Ectodermal cell (in vitro differentiated cells): ENCODE measurements around the gene CTNNA2.

Experiments
- H3K27ac ChIP-seq: 2 replicates; pipeline ENCODE4 v1.7.0; 2013; ENCODE audit warnings: mild to moderate bottlenecking, low read depth, low read length; ENCODE audit not compliant: insufficient read depth, poor library complexity, severe bottlenecking
- H3K27me3 ChIP-seq: 2 replicates; pipeline ENCODE4 v1.7.0; 2013; ENCODE audit warnings: mild to moderate bottlenecking, low read length; ENCODE audit not compliant: insufficient read depth, control insufficient read depth, poor library complexity, severe bottlenecking
- H3K36me3 ChIP-seq: one replicate; pipeline ENCODE4 v1.7.0; 2013; ENCODE audit warnings: low read length; ENCODE audit not compliant: control insufficient read depth, insufficient read depth
- H3K4me1 ChIP-seq: one replicate; pipeline ENCODE4 v1.7.0; 2013; ENCODE audit warnings: low read length; ENCODE audit not compliant: control insufficient read depth, insufficient read depth
- H3K4me3 ChIP-seq: 2 replicates; pipeline ENCODE4 v1.7.0; 2013; ENCODE audit warnings: low read depth, low read length, control low read depth; ENCODE audit not compliant: insufficient read depth
- H3K9me3 ChIP-seq: 2 replicates; pipeline ENCODE4 v1.7.0; 2013; ENCODE audit warnings: mild to moderate bottlenecking, low read length, moderate library complexity; ENCODE audit not compliant: control insufficient read depth
- WGBS, 2 experiments: methylation state at CpG; one replicate each; pipeline ENCODE4 v1.1.7; 2013; ENCODE audit warnings: missing lambda C conversion rate in 2 of 2; 5-methylcytosine and 5-hydroxymethylcytosine counted together

Gene CTNNA2

GRCh38 chr2:80102026-80102425 is 589.2 kb downstream of the CTNNA2 start:
- Histone ChIP-seq H3K36me3 (no peaks in the 10 kb centered on the region), H3K27ac (no peak overlapping the region), H3K27me3 (no peaks in the 10 kb centered on the region), H3K4me1 (no peaks in the 10 kb centered on the region), H3K9me3 (peaks cover 2% of the 10 kb centered on the region), H3K4me3 (no peak overlapping the region)
- WGBS, 2 experiments, result 93 to 100% methylated on average over 1 of the region's 1 CpG

DNA sequence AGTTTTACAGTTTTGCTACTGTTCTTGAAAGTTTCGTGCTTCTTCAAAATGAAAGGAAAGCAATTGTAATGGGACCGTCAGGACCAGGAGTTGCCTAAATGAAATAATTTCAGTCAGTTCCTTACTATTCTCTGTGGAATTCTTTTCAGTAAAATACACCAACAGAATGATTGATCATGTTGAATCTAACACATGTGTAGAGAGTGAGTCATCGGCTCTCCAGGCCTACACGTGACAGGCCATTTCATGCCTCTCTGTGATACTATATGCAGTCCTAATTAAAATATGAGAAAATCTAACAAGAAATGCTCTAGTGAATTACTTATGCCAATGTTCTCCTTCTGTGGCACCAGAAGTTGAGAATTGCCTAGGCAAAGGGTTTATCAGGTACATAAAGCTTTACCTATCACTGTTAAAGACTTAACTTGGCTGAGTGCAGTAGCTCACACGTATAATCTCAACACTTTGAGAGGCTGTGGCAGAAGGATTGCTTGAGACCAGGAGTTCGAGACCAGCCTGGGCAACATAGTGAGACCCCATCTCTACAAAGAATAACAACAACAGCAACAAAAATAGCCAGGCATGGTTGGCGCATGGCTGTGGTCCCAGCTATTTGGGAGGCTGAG is 592.3 kb downstream of the CTNNA2 start:
- Histone ChIP-seq H3K27me3 (no peaks in the 10 kb centered on the region), H3K27ac (no peak overlapping the region), H3K4me1 (no peaks in the 10 kb centered on the region), H3K4me3 (no peak overlapping the region), H3K9me3 (no peaks in the 10 kb centered on the region), H3K36me3 (no peaks in the 10 kb centered on the region)
- 96 to 98% methylated on average over 5 to 7 of the region's 7 CpGs for WGBS, 2 experiments

- H3K4me3 ChIP-seq, result no peak overlapping the region
- no peaks in the 10 kb centered on the region for H3K36me3 ChIP-seq
- H3K27ac ChIP-seq, result no peak overlapping the region
- H3K4me1 ChIP-seq, result no peaks in the 10 kb centered on the region
- no peaks in the 10 kb centered on the region for H3K27me3 ChIP-seq
- no peaks in the 10 kb centered on the region for H3K9me3 ChIP-seq
Observed at GRCh38 chr2:80111185-80111584, 598.3 kb downstream of the CTNNA2 start.

GRCh38 chr2:80112790-80113189 is 599.9 kb downstream of the CTNNA2 start:
- no peaks in the 10 kb centered on the region for H3K9me3 ChIP-seq
- H3K4me1 ChIP-seq, result no peaks in the 10 kb centered on the region
- no peaks in the 10 kb centered on the region for H3K36me3 ChIP-seq
- H3K27ac ChIP-seq, result no peak overlapping the region
- no peaks in the 10 kb centered on the region for H3K27me3 ChIP-seq
- 92 to 95% methylated on average over 3 of the region's 3 CpGs for WGBS, 2 experiments
- no peak overlapping the region for H3K4me3 ChIP-seq

GRCh38 chr2:80113399-80113798 is 600.5 kb downstream of the CTNNA2 start:
- Histone ChIP-seq H3K36me3 (no peaks in the 10 kb centered on the region), H3K9me3 (no peaks in the 10 kb centered on the region), H3K27me3 (no peaks in the 10 kb centered on the region), H3K27ac (no peak overlapping the region), H3K4me3 (no peak overlapping the region), H3K4me1 (no peaks in the 10 kb centered on the region)
- WGBS, 2 experiments, result 97% methylated on average over 3 of the region's 3 CpGs

- Histone ChIP-seq H3K36me3 (no peaks in the 10 kb centered on the region), H3K4me1 (no peaks in the 10 kb centered on the region), H3K27ac (no peak overlapping the region), H3K27me3 (no peaks in the 10 kb centered on the region), H3K4me3 (no peak overlapping the region), H3K9me3 (no peaks in the 10 kb centered on the region)
- WGBS, 2 experiments, result 91 to 95% methylated on average over 4 of the region's 4 CpGs
Observed at GRCh38 chr2:80114812-80115211, 602.0 kb downstream of the CTNNA2 start.

- no peaks in the 10 kb centered on the region for H3K36me3 ChIP-seq
- no peaks in the 10 kb centered on the region for H3K4me1 ChIP-seq
- no peak overlapping the region for H3K4me3 ChIP-seq
- no peak overlapping the region for H3K27ac ChIP-seq
- H3K9me3 ChIP-seq, result no peaks in the 10 kb centered on the region
- no peaks in the 10 kb centered on the region for H3K27me3 ChIP-seq
Observed at GRCh38 chr2:80117401-80117800, 604.5 kb downstream of the CTNNA2 start.

GRCh38 chr2:80120866-80121265 is 608.0 kb downstream of the CTNNA2 start:
- Histone ChIP-seq H3K36me3 (no peaks in the 10 kb centered on the region), H3K27me3 (no peaks in the 10 kb centered on the region), H3K27ac (no peak overlapping the region), H3K9me3 (no peaks in the 10 kb centered on the region), H3K4me3 (no peak overlapping the region), H3K4me1 (no peaks in the 10 kb centered on the region)
- WGBS, 2 experiments, result 89 to 93% methylated on average over 2 of the region's 3 CpGs

GRCh38 chr2:80122675-80123074 is 609.8 kb downstream of the CTNNA2 start:
- Histone ChIP-seq H3K36me3 (no peaks in the 10 kb centered on the region), H3K4me3 (no peak overlapping the region), H3K27me3 (no peaks in the 10 kb centered on the region), H3K27ac (no peak overlapping the region), H3K9me3 (no peaks in the 10 kb centered on the region), H3K4me1 (no peaks in the 10 kb centered on the region)
- WGBS, 2 experiments, result 88 to 96% methylated on average over 5 of the region's 5 CpGs

DNA sequence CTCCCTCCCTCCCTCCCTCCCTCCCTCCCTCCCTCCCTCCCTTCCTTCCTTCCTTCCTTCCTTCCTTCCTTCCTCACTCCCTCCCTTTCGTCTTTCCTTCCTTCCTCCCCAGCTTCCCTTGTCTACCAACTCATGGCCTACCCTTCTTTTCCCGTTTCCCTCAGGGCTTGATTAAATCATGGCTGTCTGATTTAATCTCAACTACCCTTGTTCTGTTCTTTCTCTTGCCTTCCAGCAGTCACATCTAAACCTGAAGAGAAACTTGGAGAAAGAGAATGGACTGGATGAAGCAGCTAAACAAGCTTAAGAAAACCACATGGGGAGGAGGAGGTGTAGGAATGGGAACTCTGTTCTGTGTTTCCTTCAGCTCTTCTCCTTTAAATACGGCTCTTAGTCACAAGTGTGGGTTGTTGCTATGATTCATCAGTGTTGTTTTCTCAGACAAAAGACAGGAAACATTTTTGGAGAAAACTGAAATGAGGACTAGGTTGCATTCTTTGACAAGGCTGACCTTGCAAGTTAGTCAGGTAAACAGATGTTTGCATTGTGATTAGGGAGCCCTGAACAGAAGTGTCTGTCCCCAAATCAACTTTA is 613.8 kb downstream of the CTNNA2 start:
- Histone ChIP-seq H3K9me3 (no peaks in the 10 kb centered on the region), H3K4me3 (no peak overlapping the region), H3K27me3 (no peaks in the 10 kb centered on the region), H3K4me1 (no peaks in the 10 kb centered on the region), H3K36me3 (no peaks in the 10 kb centered on the region), H3K27ac (no peak overlapping the region)
- WGBS, 2 experiments, result 90 to 93% methylated on average over 3 of the region's 3 CpGs

DNA sequence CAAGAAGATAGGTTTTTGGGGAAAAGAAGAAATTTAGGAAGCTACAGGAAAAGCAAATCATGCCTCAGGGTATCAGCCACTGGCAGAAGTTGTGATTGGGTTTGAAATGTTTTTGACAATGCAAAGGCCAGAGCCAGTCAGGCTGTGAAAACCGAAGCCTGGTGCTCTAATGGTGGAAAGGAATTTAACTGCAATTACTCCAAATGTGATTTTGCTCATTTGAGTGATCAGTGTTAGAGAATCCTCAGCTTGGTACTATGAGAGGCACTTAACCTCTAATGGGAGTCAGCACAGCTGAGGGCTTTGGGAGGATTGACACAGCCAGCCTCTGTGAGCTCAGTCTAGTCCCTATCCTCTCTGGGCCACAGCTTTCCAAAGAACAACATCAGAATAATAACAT is 615.2 kb downstream of the CTNNA2 start:
- Histone ChIP-seq H3K27me3 (no peaks in the 10 kb centered on the region), H3K36me3 (no peaks in the 10 kb centered on the region), H3K9me3 (no peaks in the 10 kb centered on the region), H3K27ac (no peak overlapping the region), H3K4me1 (no peaks in the 10 kb centered on the region), H3K4me3 (no peak overlapping the region)
- WGBS, 2 experiments, result 83 to 95% methylated on average over 1 of the region's 1 CpG
